ENCODE results near the gene PWWP2B.

The PWWP2B gene

DNA sequence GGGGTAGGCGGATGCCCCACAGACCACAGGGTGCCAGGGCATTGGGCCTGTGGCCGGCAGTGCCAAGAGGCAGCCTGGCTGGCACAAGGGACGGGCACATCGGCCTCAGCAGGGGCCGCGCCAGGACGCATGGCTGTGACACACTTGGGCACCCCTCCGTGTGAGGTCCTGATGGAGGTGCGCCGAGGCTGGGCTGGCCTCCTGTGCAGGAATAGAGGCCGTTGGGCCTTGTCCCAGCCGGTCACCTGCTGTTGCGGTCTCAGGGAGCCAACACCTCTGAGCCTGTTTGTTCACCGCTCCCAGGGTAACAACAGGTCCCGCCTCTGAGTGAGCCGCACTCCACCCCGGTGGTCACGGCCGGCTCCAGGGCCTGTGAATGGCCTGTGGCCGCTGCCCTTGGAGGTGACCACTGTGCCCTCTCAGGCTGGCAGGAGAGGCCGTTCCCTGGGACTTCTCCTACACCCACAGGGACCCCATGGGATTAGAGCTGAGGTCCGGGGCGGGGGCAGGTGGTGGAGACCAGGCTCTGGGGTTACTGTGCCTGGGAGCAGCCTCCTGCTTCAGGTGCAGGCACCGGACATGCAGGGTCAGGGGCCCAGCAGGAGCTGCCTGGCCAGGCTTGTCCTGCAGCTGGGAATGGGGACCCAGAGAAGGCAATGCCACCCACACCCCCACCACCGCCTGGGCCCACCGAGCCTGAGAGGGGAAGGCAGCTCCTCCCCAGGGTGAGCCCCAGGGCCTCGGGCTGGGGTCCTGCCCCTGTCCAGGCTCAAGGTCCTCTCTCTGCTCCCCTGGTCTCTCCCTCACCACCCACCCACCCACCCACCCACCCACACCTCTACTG is 12.0 kb downstream of the PWWP2B start:
- Histone ChIP-seq H3K9ac (no peak overlapping the region), H3K4me3 (IDR thresholded peaks at IDR 0.05; ENCODE audit: insufficient read depth, low read depth, low read length) (no peak overlapping the region)

GRCh38 chr10:132409667-132410028 is 12.6 kb downstream of the PWWP2B start:
- Histone ChIP-seq H3K79me2 (ENCODE audit: insufficient read depth, low read depth) (no peaks in the 10 kb centered on the region), H3K36me3 (ENCODE audit: insufficient read depth) (no peaks in the 10 kb centered on the region), H3K4me1 (ENCODE audit: low read depth, poor library complexity, severe bottlenecking) (no peaks in the 10 kb centered on the region), H3K27me3 (ENCODE audit: insufficient read depth, low read depth) (no peaks in the 10 kb centered on the region), H4K20me1 (ENCODE audit: insufficient read depth) (no peaks in the 10 kb centered on the region), H3K4me2 (no peak overlapping the region), H3K27ac (no peak overlapping the region), H3K9ac (no peak overlapping the region), H2AFZ (ENCODE audit: low read depth) (no peak overlapping the region), H3K4me3 (IDR thresholded peaks at IDR 0.05; ENCODE audit: insufficient read depth, low read depth, low read length) (no peak overlapping the region)
- no peak for TF ChIP-seq CTCF (conservative IDR thresholded peaks at IDR 0.05; ENCODE audit: low read depth, low read length)

More for the DNA sequence above, 12.0 kb downstream of the PWWP2B start:
- Histone ChIP-seq H3K27me3 (ENCODE audit: insufficient read depth, low read depth) (no peaks in the 10 kb centered on the region), H3K4me2 (no peak overlapping the region), H3K79me2 (ENCODE audit: insufficient read depth, low read depth) (no peaks in the 10 kb centered on the region), H2AFZ (ENCODE audit: low read depth) (no peak overlapping the region), H3K4me1 (ENCODE audit: low read depth, poor library complexity, severe bottlenecking) (no peaks in the 10 kb centered on the region), H4K20me1 (ENCODE audit: insufficient read depth) (no peaks in the 10 kb centered on the region), H3K27ac (no peak overlapping the region), H3K36me3 (ENCODE audit: insufficient read depth) (no peaks in the 10 kb centered on the region)
- no peak for TF ChIP-seq CTCF (conservative IDR thresholded peaks at IDR 0.05; ENCODE audit: low read depth, low read length)

- Histone ChIP-seq H3K27me3 (ENCODE audit: insufficient read depth, low read depth) (no peaks in the 10 kb centered on the region), H3K36me3 (ENCODE audit: insufficient read depth) (no peaks in the 10 kb centered on the region), H2AFZ (ENCODE audit: low read depth) (no peak overlapping the region), H3K4me2 (no peak overlapping the region), H3K79me2 (ENCODE audit: insufficient read depth, low read depth) (no peaks in the 10 kb centered on the region), H3K4me3 (IDR thresholded peaks at IDR 0.05; ENCODE audit: insufficient read depth, low read depth, low read length) (no peak overlapping the region), H3K27ac (no peak overlapping the region), H3K9ac (no peak overlapping the region), H3K4me1 (ENCODE audit: low read depth, poor library complexity, severe bottlenecking) (no peaks in the 10 kb centered on the region), H4K20me1 (ENCODE audit: insufficient read depth) (no peaks in the 10 kb centered on the region)
- no peak for TF ChIP-seq CTCF (conservative IDR thresholded peaks at IDR 0.05; ENCODE audit: low read depth, low read length)
Measured at GRCh38 chr10:132410056-132410778, 13.2 kb downstream of the PWWP2B start.

GRCh38 chr10:132410779-132411532 is 14.0 kb downstream of the PWWP2B start:
- Histone ChIP-seq H3K27me3 (ENCODE audit: insufficient read depth, low read depth) (no peaks in the 10 kb centered on the region), H3K4me2 (no peak overlapping the region), H3K4me3 (IDR thresholded peaks at IDR 0.05; ENCODE audit: insufficient read depth, low read depth, low read length) (no peak overlapping the region), H3K27ac (no peak overlapping the region), H2AFZ (ENCODE audit: low read depth) (no peak overlapping the region), H3K79me2 (ENCODE audit: insufficient read depth, low read depth) (no peaks in the 10 kb centered on the region), H4K20me1 (ENCODE audit: insufficient read depth) (no peaks in the 10 kb centered on the region), H3K9ac (no peak overlapping the region), H3K4me1 (ENCODE audit: low read depth, poor library complexity, severe bottlenecking) (no peaks in the 10 kb centered on the region), H3K36me3 (ENCODE audit: insufficient read depth) (no peaks in the 10 kb centered on the region)
- TF ChIP-seq CTCF (conservative IDR thresholded peaks at IDR 0.05; ENCODE audit: low read depth, low read length), result no peak
